Testis (tissue), 3 donors: ENCODE data around the gene VAMP8. TPM values are rescaled to one million over a fixed set of nuclear protein-coding genes. Genes with fewer than 3 reads are reported as not detected.

ENCODE experiments used
- DNase-seq: peaks from one replicate; pipeline ENCODE4 v3.0.0-alpha.2; 2019
- H3K27ac ChIP-seq, 2 donors: fragments of 200-600 bp; sonication (generic); one replicate each; pipeline ENCODE4 v1.5.1; 2019
- H3K27me3 ChIP-seq: fragments of 200-600 bp; sonication (generic); one replicate; pipeline ENCODE4 v1.5.1; 2019
- H3K36me3 ChIP-seq: fragments of 200-600 bp; sonication (generic); one replicate; pipeline ENCODE4 v1.5.1; 2017; ENCODE audit warnings: low read depth; ENCODE audit errors: missing control alignments
- H3K4me1 ChIP-seq: fragments of 200-600 bp; sonication (generic); one replicate; pipeline ENCODE4 v1.5.1; 2019
- H3K4me3 ChIP-seq, 2 donors: fragments of 200-600 bp; sonication (generic); one replicate each; pipeline ENCODE4 v1.5.1; 2017 to 2019
- H3K9me3 ChIP-seq: fragments of 200-600 bp; sonication (generic); one replicate; pipeline ENCODE4 v1.5.1; 2017
- POLR2A ChIP-seq: fragments of 450-650 bp; IDR thresholded peaks from one replicate; pipeline ENCODE4 v1.6.1; 2017; ENCODE audit warnings: antibody characterized with exemption, mild to moderate bottlenecking, moderate library complexity
- WGBS, 2 donors: methylation state at CpG; one replicate each; pipeline ENCODE4 v1.1.5; 2018; 5-methylcytosine and 5-hydroxymethylcytosine counted together
- intact Hi-C: fragments of 100-400 bp; cut with DNase I; formaldehyde crosslinking; loops from one replicate; pipeline ENCODE4 v1.15.1; 2023; ENCODE audit warnings: low total_unique reads
- polyA plus RNA-seq: library from polyadenylated mRNA; stranded (reverse); fragments of 350-450 nt; fragmentation: Illumina TruSeq; extraction: RNeasy Lipid Tissue Mini Kit (QIAGEN cat#74804); gene quantifications from one replicate; pipeline ENCODE4 v1.2.3, GENCODE V29; 2014; ENCODE audit warnings: low read depth, low replicate concordance; ENCODE audit not compliant: insufficient read depth
- total RNA-seq, 2 donors: library from RNA; depleted of rRNA; stranded (reverse); fragments of >200 nt; gene quantifications; one replicate each; pipeline ENCODE4 v1.2.3, GENCODE V29; 2016
- TF ChIP-seq, protein P1 (sequence below), 3 experiments: fragments of 450-650 bp in 2 of 3; fragments of 200-600 bp in 1 of 3; sonication (generic) in 1 of 3; IDR thresholded peaks; one replicate each; pipeline ENCODE4 v1.5.1; 2016 to 2019; ENCODE audit warnings: antibody characterized with exemption in 3 of 3, mild to moderate bottlenecking in 2 of 3, moderate library complexity in 1 of 3

Gene VAMP8
- total and polyA plus RNA-seq, 3 donors from 2014 or later, result 10.8 to 59.0 (median 13.9) TPM

DNA sequence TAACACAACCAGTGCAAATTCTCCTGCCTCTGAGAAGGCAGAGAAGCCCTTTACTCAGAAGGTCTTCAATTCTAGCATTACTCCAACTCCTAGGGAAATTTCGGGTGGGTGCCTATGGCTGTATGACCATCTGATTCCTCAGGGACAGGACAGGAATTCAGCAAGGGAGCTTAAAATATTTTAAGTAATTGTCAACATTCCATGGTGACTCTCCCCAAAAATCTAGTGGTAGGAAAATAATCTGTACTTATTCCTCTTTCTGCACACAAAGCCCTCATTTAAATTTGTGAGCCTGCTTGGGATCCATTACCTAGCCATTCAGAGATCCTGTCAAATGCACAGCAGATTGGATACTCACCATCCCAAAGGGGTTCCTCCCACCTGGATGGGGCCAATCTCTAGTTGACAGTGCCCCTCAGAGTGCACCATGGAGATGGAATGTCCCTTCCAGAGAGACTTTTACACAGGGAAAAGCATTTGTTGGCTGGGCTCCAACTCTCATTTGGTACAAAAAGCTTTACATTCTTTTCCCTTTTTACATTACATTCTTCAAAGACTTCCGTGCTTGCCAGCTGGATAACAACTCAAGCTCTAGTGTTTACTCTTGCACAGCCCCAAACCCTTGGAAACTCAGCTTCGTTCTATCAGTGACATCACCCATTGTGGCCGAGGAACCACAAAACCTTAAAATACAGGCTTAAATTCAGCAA is 28.2 kb downstream of the VAMP8 start:
- 51 to 56% methylated on average over 4 of the region's 4 CpGs for WGBS, 2 donors
- no peaks in the 10 kb centered on the region for H3K36me3 ChIP-seq
- TF ChIP-seq, protein P1, sequence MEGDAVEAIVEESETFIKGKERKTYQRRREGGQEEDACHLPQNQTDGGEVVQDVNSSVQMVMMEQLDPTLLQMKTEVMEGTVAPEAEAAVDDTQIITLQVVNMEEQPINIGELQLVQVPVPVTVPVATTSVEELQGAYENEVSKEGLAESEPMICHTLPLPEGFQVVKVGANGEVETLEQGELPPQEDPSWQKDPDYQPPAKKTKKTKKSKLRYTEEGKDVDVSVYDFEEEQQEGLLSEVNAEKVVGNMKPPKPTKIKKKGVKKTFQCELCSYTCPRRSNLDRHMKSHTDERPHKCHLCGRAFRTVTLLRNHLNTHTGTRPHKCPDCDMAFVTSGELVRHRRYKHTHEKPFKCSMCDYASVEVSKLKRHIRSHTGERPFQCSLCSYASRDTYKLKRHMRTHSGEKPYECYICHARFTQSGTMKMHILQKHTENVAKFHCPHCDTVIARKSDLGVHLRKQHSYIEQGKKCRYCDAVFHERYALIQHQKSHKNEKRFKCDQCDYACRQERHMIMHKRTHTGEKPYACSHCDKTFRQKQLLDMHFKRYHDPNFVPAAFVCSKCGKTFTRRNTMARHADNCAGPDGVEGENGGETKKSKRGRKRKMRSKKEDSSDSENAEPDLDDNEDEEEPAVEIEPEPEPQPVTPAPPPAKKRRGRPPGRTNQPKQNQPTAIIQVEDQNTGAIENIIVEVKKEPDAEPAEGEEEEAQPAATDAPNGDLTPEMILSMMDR (IDR thresholded peaks at IDR 0.05), result no peak
- TF ChIP-seq POLR2A, result no peak
- no peaks in the 10 kb centered on the region for H3K27me3 ChIP-seq
- intact Hi-C loops, result no loop called here
- H3K27ac ChIP-seq, result peak overlapping the region in 1 of 2 donors; percentile 52
- H3K9me3 ChIP-seq, result no peaks in the 10 kb centered on the region
- H3K4me1 ChIP-seq, result peaks cover 41% of the 10 kb centered on the region
- no peak for DNase-seq
- no peak overlapping the region for H3K4me3 ChIP-seq

DNA sequence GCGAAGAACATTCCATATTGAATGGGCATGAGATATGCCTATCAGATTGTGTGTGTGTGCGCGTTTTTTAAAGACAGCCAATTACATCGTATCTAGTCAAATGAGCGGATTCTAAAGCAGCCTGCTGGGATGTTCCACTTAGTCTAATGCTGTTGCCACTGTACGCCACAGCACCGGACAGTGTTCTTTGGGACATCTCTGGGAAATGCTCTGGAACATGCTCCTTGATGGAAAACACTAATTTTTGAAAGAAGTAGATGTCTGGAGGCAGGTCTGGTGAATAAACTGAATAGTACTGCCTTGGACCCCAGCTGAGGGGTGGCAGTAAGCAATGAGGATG is 28.7 kb downstream of the VAMP8 start:
- no peak for TF ChIP-seq POLR2A
- TF ChIP-seq, protein P1 (IDR thresholded peaks at IDR 0.05), result no peak
- Histone ChIP-seq H3K27me3 (no peaks in the 10 kb centered on the region), H3K27ac (peak overlapping the region in 1 of 2 donors; percentile 52), H3K9me3 (no peaks in the 10 kb centered on the region), H3K36me3 (no peaks in the 10 kb centered on the region), H3K4me1 (peaks cover 39% of the 10 kb centered on the region), H3K4me3 (no peak overlapping the region)
- intact Hi-C loops, result no loop called here
- 62 to 87% methylated on average over 7 of the region's 7 CpGs for WGBS, 2 donors
- no peak for DNase-seq

DNA sequence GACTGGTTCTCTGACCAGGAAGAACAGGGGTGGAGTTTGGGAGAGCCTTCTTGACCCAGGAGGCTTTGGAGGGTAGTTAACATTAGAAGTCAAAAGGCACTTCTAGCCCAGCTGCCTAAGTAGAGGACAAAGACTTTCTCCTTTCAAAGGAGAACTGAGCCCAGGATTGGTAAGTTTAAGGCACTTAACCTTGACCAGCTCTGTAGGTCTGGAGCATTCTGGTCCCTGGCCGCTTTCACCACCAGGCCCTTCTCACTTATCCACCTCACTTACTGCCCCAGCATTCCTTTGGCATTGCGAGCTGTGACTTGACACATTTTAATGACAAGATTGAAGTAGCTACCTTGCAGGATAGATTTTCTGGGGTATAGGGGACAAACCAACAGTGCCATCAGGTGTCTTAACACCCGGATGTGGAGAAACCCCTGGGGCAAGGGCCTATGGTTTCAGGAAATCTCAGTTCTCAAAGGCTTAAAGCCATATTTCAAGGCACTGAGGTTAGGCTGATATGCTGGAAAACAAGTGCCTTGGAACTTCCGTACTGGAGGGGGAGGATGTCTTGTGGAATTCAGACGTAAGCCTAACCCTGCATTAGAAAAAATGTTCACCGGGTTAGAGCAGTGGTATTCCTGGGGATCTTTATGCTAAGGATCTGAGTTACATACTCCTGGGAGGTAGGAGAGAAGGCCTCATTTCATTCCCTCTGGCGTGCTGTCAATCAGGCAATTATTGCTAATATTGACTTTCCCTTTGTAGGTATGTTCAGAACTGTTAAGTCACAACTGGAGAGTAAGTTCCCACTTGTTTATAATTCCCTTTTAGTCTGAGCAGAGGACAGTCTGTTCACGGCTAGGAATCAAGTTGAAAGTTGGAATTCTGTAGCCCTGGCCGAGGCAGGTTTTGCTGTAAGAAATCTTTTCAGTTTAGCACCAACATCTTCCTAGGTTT is 30.2 kb downstream of the VAMP8 start:
- Histone ChIP-seq H3K36me3 (no peaks in the 10 kb centered on the region), H3K27ac (no peak overlapping the region), H3K4me3 (no peak overlapping the region), H3K4me1 (peaks cover 32% of the 10 kb centered on the region), H3K27me3 (no peaks in the 10 kb centered on the region), H3K9me3 (no peaks in the 10 kb centered on the region)
- intact Hi-C loops, result no loop called here
- 68 to 77% methylated on average over 9 of the region's 9 CpGs for WGBS, 2 donors
- DNase-seq, result no peak
- no peak for TF ChIP-seq POLR2A
- TF ChIP-seq, protein P1 (IDR thresholded peaks at IDR 0.05), result no peak

DNA sequence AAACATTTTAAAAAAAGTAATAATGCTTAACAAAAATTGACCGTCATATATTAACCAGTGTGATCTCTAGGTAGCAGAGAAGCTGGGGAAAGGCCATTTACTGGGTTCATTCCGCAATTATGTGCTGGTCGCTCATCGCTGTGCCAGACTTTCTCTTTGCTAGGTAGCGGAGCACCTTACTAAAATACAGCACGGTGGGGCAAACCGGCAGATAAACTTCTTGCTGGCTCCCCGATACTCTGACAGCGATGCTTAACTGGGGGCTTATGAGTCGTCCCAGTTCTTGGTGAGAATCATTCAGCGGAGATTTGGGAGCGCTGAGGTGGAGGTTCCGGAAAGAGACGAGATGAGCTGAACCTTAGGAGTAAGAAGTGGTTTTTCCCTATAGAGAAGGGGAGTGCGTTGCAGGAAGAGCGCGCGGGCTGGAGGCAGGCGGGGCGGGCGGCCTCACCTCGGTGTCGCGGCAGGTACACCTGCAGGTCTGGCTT is 33.9 kb downstream of the VAMP8 start:
- DNase-seq, result no peak
- Histone ChIP-seq H3K27ac (peak overlapping the region; percentile 78 to 86), H3K4me1 (peaks cover 10% of the 10 kb centered on the region), H3K4me3 (peak overlapping the region; percentile 83 to 99), H3K36me3 (no peaks in the 10 kb centered on the region), H3K27me3 (no peaks in the 10 kb centered on the region), H3K9me3 (no peaks in the 10 kb centered on the region)
- intact Hi-C loops, result no loop called here
- 4 to 5% methylated on average over 22 to 24 of the region's 24 CpGs for WGBS, 2 donors
- TF ChIP-seq, protein P1 (IDR thresholded peaks at IDR 0.05), result no peak
- TF ChIP-seq POLR2A, result no peak
